ENCODE results near the gene UGP2. TPM values are rescaled to one million over a fixed set of nuclear protein-coding genes. Genes with fewer than 3 reads are reported as not detected.

The UGP2 gene
- total RNA-seq, 1 experiment from 2014 or later = 55.8 TPM

DNA sequence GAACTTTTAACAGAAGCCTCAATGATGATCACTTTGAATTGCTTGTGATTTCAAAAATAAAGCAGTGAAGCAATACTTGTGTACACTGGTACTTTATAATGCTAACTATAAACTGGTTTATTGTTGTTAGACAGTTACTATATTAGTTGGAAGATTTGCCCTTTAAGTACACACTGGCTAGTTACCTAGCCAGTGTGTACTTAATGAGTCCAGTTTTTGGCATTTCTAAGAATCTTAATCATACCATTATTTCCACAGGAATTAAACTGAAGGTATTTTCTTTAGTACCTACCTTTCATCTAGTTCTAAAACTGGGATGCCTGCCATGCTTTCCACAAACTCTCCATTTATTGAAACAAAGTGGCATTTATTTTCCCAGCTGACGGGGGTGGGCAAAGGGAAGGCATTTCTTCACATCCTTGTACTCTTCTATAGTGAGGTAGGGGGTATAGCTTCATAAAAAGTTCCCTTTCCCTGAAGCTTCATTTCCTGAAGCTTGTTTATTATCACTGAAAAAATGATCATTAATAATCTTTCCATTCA is 49.9 kb downstream of the UGP2 start:
- peak; percentile 95 for ATAC-seq
- Histone ChIP-seq H3K27ac (ENCODE audit: low read length) (peak overlapping the region; percentile 63), H3K4me2 (ENCODE audit: low read length) (peak overlapping the region; percentile 30), H3K27me3 (ENCODE audit: low read length) (no peaks in the 10 kb centered on the region), H3K4me1 (ENCODE audit: insufficient read depth, low read length) (peaks cover 31% of the 10 kb centered on the region), H2AFZ (ENCODE audit: low read length) (no peak overlapping the region), H3K36me3 (ENCODE audit: low read depth, low read length) (peaks cover 27% of the 10 kb centered on the region; the same call in 1 of the 2 replicates), H3K9ac (ENCODE audit: low read length) (peak overlapping the region; percentile 9), H3K9me2 (replicated peaks; ENCODE audit: low read length) (no peaks in the 10 kb centered on the region), H3F3A (ENCODE audit: low read length, unreplicated experiment) (no peaks in the 10 kb centered on the region), H3K9me3 (ENCODE audit: low read length) (no peaks in the 10 kb centered on the region), H3K79me2 (ENCODE audit: low read length) (no peaks in the 10 kb centered on the region), H4K20me1 (ENCODE audit: low read length) (peaks cover 4% of the 10 kb centered on the region; the same call in 1 of the 2 replicates), H3K4me3 (ENCODE audit: low read length) (0 out of 2 replicates have a peak overlapping the region, but pooled peaks have one; percentile 6)
- peak; percentile 88 for DNase-seq
- POLR2A ChIA-PET (ENCODE audit: unreplicated experiment) = no interaction called here
- intact Hi-C loops (cut with micrococcal nuclease) = loop anchor here (1.0 to 5.0 kb wide), 5 partner anchors 45 to 304 kb away; partner anchors contain the start of genes MDH1, UGP2, VPS54 and WDPCP
- TF ChIP-seq EZH2phosphoT487 (IDR thresholded peaks at IDR 0.05; ENCODE audit: borderline replicate concordance, low read length) = no peak
- TF ChIP-seq EZH2 (IDR thresholded peaks at IDR 0.05; ENCODE audit: low read length, unreplicated experiment) = no peak
- TF ChIP-seq, protein P1, sequence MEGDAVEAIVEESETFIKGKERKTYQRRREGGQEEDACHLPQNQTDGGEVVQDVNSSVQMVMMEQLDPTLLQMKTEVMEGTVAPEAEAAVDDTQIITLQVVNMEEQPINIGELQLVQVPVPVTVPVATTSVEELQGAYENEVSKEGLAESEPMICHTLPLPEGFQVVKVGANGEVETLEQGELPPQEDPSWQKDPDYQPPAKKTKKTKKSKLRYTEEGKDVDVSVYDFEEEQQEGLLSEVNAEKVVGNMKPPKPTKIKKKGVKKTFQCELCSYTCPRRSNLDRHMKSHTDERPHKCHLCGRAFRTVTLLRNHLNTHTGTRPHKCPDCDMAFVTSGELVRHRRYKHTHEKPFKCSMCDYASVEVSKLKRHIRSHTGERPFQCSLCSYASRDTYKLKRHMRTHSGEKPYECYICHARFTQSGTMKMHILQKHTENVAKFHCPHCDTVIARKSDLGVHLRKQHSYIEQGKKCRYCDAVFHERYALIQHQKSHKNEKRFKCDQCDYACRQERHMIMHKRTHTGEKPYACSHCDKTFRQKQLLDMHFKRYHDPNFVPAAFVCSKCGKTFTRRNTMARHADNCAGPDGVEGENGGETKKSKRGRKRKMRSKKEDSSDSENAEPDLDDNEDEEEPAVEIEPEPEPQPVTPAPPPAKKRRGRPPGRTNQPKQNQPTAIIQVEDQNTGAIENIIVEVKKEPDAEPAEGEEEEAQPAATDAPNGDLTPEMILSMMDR (conservative IDR thresholded peaks at IDR 0.05; ENCODE audit: low read depth, low read length) = no peak
- no TSS peak for BruUV-seq (replicated peaks)
- CTCF ChIA-PET = no interaction called here

DNA sequence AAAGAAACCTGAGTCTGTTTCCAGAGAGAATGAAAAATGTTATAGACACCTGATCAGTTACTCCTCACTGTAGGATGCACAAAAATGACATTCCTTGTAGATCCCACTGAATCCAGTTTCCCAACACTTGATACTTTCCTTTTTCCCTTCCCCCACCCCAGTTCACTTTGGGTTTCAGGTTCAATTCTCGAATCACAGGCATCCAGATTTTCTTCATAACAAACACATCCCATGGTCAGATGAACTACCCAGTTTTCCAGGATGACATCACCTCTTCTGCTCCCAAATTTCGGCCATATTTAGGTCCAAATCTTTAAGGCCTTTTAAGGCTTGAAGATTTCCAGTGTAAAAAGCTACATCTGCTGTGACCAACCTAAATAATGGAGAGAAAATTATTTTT is 51.5 kb downstream of the UGP2 start:
- POLR2A ChIA-PET (ENCODE audit: unreplicated experiment) = interaction anchor here (0.9 kb wide), 1 partner anchor 14 kb away, joined by 3 read pairs; no protein-coding TSS in a partner anchor
- Histone ChIP-seq H3K9me3 (ENCODE audit: low read length) (no peaks in the 10 kb centered on the region), H3K36me3 (ENCODE audit: low read depth, low read length) (peaks cover 23% of the 10 kb centered on the region; the same call in 1 of the 2 replicates)

More for the DNA sequence above, 51.5 kb downstream of the UGP2 start:
- Histone ChIP-seq H3K9me2 (replicated peaks; ENCODE audit: low read length) (no peaks in the 10 kb centered on the region), H3K27ac (ENCODE audit: low read length) (no peak overlapping the region), H3K79me2 (ENCODE audit: low read length) (no peaks in the 10 kb centered on the region), H3F3A (ENCODE audit: low read length, unreplicated experiment) (no peaks in the 10 kb centered on the region), H3K4me1 (ENCODE audit: insufficient read depth, low read length) (peaks cover 31% of the 10 kb centered on the region), H3K9ac (ENCODE audit: low read length) (no peak overlapping the region), H3K4me3 (ENCODE audit: low read length) (no peak overlapping the region), H4K20me1 (ENCODE audit: low read length) (peaks cover 4% of the 10 kb centered on the region; the same call in 1 of the 2 replicates), H3K27me3 (ENCODE audit: low read length) (no peaks in the 10 kb centered on the region), H2AFZ (ENCODE audit: low read length) (no peak overlapping the region), H3K4me2 (ENCODE audit: low read length) (no peak overlapping the region)
- ATAC-seq (no peak), DNase-seq (peak; percentile 22)
- CTCF ChIA-PET = no interaction called here
- TF ChIP-seq, protein P1 (conservative IDR thresholded peaks at IDR 0.05; ENCODE audit: low read depth, low read length) = no peak
- no peak for TF ChIP-seq EZH2 (IDR thresholded peaks at IDR 0.05; ENCODE audit: low read length, unreplicated experiment)
- no peak for TF ChIP-seq EZH2phosphoT487 (IDR thresholded peaks at IDR 0.05; ENCODE audit: borderline replicate concordance, low read length)
- intact Hi-C loops (cut with micrococcal nuclease) = loop anchor here (5.0 kb wide), 2 partner anchors 124 to 306 kb away; partner anchors contain the start of genes MDH1, VPS54 and WDPCP
- no TSS peak for BruUV-seq (replicated peaks)

All from PC-3 (cell line).